Heart left ventricle (tissue), 16 donors: ENCODE results near the gene SYTL5. TPM values are rescaled to one million over a fixed set of nuclear protein-coding genes. Genes with fewer than 3 reads are reported as not detected.

Experiments used
- ATAC-seq, 4 donors: fragments of 200-7000 bp; cut with Tn5 transposase; one replicate each; pipeline ENCODE4 v1.9.1; 2020 to 2022; ENCODE audit warnings: moderate library complexity in 4 of 4, mild to moderate bottlenecking in 3 of 4, moderate number of reproducible peaks in 1 of 4
- DNase-seq, 5 donors: peaks; one replicate each; pipeline ENCODE4 v3.0.0-alpha.2; 2020
- H3K27ac ChIP-seq, 12 donors: fragments of 200-600 bp; sonication (generic) in 4 of 12; one replicate each; pipeline versions ENCODE4 v1.5.0 to v1.8.0; 2016 to 2022; ENCODE audit warnings: mild to moderate bottlenecking in 2 of 12
- H3K27me3 ChIP-seq, 9 donors: fragments of 200-600 bp; sonication (generic) in 2 of 9; one replicate each; pipeline versions ENCODE4 v1.5.1 to v1.8.0; 2016 to 2022; ENCODE audit warnings: mild to moderate bottlenecking in 3 of 9
- H3K36me3 ChIP-seq, 9 donors: fragments of 200-600 bp; sonication (generic) in 2 of 9; one replicate each; pipeline versions ENCODE4 v1.5.0 to v1.8.0; 2018 to 2022; ENCODE audit warnings: mild to moderate bottlenecking in 2 of 9
- H3K4me1 ChIP-seq, 12 donors: fragments of 200-600 bp; sonication (generic) in 4 of 12; one replicate each; pipeline versions ENCODE4 v1.5.0 to v1.8.0; 2016 to 2022; ENCODE audit warnings: mild to moderate bottlenecking in 3 of 12
- H3K4me3 ChIP-seq, 12 donors: fragments of 200-600 bp; sonication (generic) in 4 of 12; one replicate each; pipeline versions ENCODE4 v1.5.0 to v1.8.0; 2017 to 2022; ENCODE audit warnings: mild to moderate bottlenecking in 9 of 12, moderate library complexity in 4 of 12
- H3K9me3 ChIP-seq, 12 donors: fragments of 200-600 bp; sonication (generic) in 4 of 12; one replicate each; pipeline versions ENCODE4 v1.5.0 to v1.8.0; 2016 to 2022; ENCODE audit warnings: mild to moderate bottlenecking in 1 of 12
- CTCF ChIP-seq, 12 donors: fragments of 200-600 bp; sonication (generic) in 4 of 12; IDR thresholded peaks; one replicate each; pipeline versions ENCODE4 v1.5.0 to v1.8.0; 2018 to 2022; ENCODE audit warnings: antibody characterized with exemption in 12 of 12, mild to moderate bottlenecking in 5 of 12
- POLR2A ChIP-seq, 2 donors: fragments of 450-650 bp; IDR thresholded peaks; one replicate each; pipeline ENCODE4 v1.6.1; 2017; ENCODE audit warnings: antibody characterized with exemption in 2 of 2, mild to moderate bottlenecking in 2 of 2, moderate library complexity in 2 of 2
- WGBS, 4 donors: extraction: QIAGEN DNeasy Blood & Tissue Kit in 2 of 4; methylation state at CpG; one replicate each; pipeline versions ENCODE4 v1.1.5 to v1.1.7; 2013 to 2018; 5-methylcytosine and 5-hydroxymethylcytosine counted together
- intact Hi-C, 10 donors: fragments of 100-400 bp; cut with DNase I; formaldehyde crosslinking; loops; one replicate each; pipeline versions ENCODE4 v1.11.1 to v1.14.2; 2022
- polyA plus RNA-seq, 2 donors: library from polyadenylated mRNA; stranded (reverse); fragments of 200-250 nt; gene quantifications; one replicate each; pipeline ENCODE4 v1.2.3, GENCODE V29; 2013
- total RNA-seq, 9 donors: library from RNA; depleted of rRNA in 2 of 9; stranded (reverse); fragments of >200 nt in 2 of 9; fragmentation: NEBNext Ultra II Directional in 3 of 9; extraction: Animal tissue kit (Norgen Biotek cat#: 25700) in 3 of 9; gene quantifications; one replicate each; pipeline versions ENCODE4 v1.1.0 to v1.2.4, GENCODE V29; 2016 to 2023
- donor health status: ischemic (EF 13 %, LVEDD 7.1; RV severe dilation, severe dysfunction).
- donor health status: healthy with polysubstance abuse.
- donor health status: DM: no; HTN: yes; CAD: no.
- donor health status: DM: no; HTN: no; CAD: no.
- donor health status: ischemic (EF 25% LVEDD 6.9; RV normal size, moderate dysfunction).
- donor health status: ischemic (EF 25% LVEDD 5.7; RV mildly dilated, moderate dysfunction).
- donor health status: healthy.
- donor health status: DM: yes; HTN: yes; CAD: no.
- donor health status: ischemic (EF 35%, LVEDD 5.7; RV mildly dilated, moderate dysfunction).
- donor health status: nonischemic (EF 11% LVEDD 7.7; RV severe dilation, severe dysfunction).
- donor health status: DM: yes; HTN: yes; CAD: no.
- donor health status: PGD.
- donor health status: ischemic (EF 29% LVEDD 5.4; RV normal size, mild dysfunction).
- donor health status: nonischemic (EF 23%, LVEDD 6.1; RV moderate dilation, normal function).

SYTL5 gene
- total and polyA plus RNA-seq, 11 donors, result 0.04 to 2.8 (median 0.29) TPM; not detected in 2

GRCh38 chrX:38009641-38010040 is 3.3 kb downstream of the SYTL5 start:
- ATAC-seq (no peak), DNase-seq (no peak)
- H3K4me3 ChIP-seq, result no peak overlapping the region
- H3K36me3 ChIP-seq, result no peaks in the 10 kb centered on the region
- peaks cover 0 to 12% (median 0%) of the 10 kb centered on the region in 12 donors for H3K9me3 ChIP-seq
- no peaks in the 10 kb centered on the region for H3K4me1 ChIP-seq
- TF ChIP-seq POLR2A (IDR thresholded peaks at IDR 0.05) (no peak), CTCF (IDR thresholded peaks at IDR 0.05) (no peak)
- H3K27me3 ChIP-seq, result no peaks in the 10 kb centered on the region
- intact Hi-C loops, result no loop called here
- no peak overlapping the region for H3K27ac ChIP-seq

DNA sequence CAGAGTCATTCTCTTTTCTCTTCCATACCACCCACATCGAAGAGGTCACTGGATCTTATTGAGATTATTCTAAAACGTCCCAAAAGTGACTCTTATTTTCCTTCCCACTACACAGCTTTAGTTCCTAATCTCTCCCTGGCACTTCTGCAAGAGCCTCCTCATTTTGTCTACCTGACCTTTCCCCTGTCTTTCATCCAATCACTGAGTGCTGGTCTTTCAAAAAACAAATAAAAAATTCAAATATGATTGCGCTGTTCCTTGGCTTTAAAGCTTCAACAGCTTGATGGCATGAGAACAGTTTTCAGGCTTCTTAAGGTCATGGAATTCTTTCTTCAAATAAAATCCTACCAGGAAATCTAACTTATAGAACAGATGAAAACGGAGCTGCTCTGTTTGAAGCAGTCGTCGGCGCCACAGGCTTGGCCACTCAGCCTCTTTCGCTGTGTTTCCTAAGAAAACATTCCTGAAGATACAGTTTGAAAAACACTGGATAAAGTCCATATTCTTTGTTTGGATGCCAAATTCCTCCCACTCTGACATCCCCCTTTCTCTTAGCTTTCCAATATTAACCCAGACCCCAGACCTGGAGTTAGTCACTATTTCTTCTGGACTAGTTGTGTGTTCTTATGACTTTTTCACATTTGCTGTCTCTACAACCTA is 12.5 kb downstream of the SYTL5 start:
- 53 to 68% (median 63%) methylated on average over 8 of the region's 8 CpGs for WGBS, 4 donors
- Histone ChIP-seq H3K27me3 (peaks cover 0 to 7% (median 0%) of the 10 kb centered on the region in 9 donors), H3K4me1 (no peaks in the 10 kb centered on the region), H3K27ac (no peak overlapping the region), H3K9me3 (no peaks in the 10 kb centered on the region), H3K36me3 (no peaks in the 10 kb centered on the region), H3K4me3 (no peak overlapping the region)
- no peak for ATAC-seq
- DNase-seq, result no peak
- intact Hi-C loops, result no loop called here
- TF ChIP-seq POLR2A (IDR thresholded peaks at IDR 0.05) (no peak), CTCF (IDR thresholded peaks at IDR 0.05) (no peak)

GRCh38 chrX:38028300-38028699 is 21.9 kb downstream of the SYTL5 start:
- WGBS, 4 donors, result 29 to 55% (median 43%) methylated on average over 1 of the region's 1 CpG
- H3K36me3 ChIP-seq, result no peaks in the 10 kb centered on the region
- H3K4me1 ChIP-seq, result no peaks in the 10 kb centered on the region
- peaks cover 0 to 6% (median 0%) of the 10 kb centered on the region in 12 donors for H3K9me3 ChIP-seq
- no peak overlapping the region for H3K27ac ChIP-seq
- H3K27me3 ChIP-seq, result no peaks in the 10 kb centered on the region
- DNase-seq (no peak), ATAC-seq (no peak)
- TF ChIP-seq POLR2A (IDR thresholded peaks at IDR 0.05) (no peak), CTCF (IDR thresholded peaks at IDR 0.05) (no peak)
- intact Hi-C loops, result no loop called here
- H3K4me3 ChIP-seq, result no peak overlapping the region

GRCh38 chrX:38036466-38036865 is 30.1 kb downstream of the SYTL5 start:
- 90 to 98% (median 92%) methylated on average over 2 of the region's 2 CpGs for WGBS, 4 donors
- intact Hi-C loops, result no loop called here
- Histone ChIP-seq H3K4me3 (no peak overlapping the region), H3K27me3 (peaks cover 0 to 3% (median 0%) of the 10 kb centered on the region in 9 donors), H3K4me1 (no peaks in the 10 kb centered on the region), H3K27ac (no peak overlapping the region), H3K36me3 (no peaks in the 10 kb centered on the region), H3K9me3 (no peaks in the 10 kb centered on the region)
- no peak for DNase-seq
- TF ChIP-seq CTCF (IDR thresholded peaks at IDR 0.05) (no peak), POLR2A (IDR thresholded peaks at IDR 0.05) (no peak)
- ATAC-seq, result no peak
